IPS-11a (cell line): Measurements from ENCODE around the gene TSPAN31.

ENCODE experiments used
- H3K4me3 ChIP-seq: one replicate; pipeline ENCODE4 v1.5.1; 2013; ENCODE audit warnings: low read depth, low read length, control low read depth

TSPAN31 gene

DNA sequence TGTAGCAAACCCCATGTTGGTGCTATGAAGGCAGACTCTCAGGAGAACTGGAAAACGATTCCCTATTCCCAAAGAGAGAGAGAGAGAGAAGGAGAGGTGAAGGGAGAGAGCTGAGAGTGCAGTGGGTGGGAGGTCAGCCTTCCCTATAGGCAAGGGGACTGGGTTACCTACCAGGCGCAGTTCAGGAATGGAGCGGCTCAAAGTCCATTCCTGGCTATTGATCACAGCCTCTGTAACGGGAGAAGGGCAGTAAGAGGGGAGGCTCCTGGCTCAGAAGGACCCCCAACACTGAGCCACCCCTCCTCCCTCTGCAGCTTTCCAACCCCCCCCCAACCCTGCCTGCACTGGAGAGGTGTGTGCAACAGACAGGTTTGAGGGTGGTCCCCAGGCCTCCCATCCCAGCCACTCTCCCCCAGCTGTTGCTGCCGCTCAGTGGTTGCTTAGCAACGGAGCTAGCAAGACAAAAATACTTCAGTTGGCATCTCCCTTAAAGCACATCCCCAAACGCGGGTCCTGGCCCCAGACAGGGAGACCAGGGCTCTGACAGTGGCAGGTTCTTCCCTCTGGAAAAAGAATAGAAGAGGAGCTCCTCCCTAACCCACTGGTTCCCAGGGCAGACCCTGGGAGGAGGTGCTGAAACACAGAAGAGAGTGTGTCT, 9.5 kb upstream of the TSPAN31 start:
- H3K4me3 ChIP-seq: peak overlapping the region; percentile 17

- peak overlapping the region; percentile 17 for H3K4me3 ChIP-seq
These were observed 8.7 kb upstream of the TSPAN31 start for GRCh38 chr12:57735952-57736740.

DNA sequence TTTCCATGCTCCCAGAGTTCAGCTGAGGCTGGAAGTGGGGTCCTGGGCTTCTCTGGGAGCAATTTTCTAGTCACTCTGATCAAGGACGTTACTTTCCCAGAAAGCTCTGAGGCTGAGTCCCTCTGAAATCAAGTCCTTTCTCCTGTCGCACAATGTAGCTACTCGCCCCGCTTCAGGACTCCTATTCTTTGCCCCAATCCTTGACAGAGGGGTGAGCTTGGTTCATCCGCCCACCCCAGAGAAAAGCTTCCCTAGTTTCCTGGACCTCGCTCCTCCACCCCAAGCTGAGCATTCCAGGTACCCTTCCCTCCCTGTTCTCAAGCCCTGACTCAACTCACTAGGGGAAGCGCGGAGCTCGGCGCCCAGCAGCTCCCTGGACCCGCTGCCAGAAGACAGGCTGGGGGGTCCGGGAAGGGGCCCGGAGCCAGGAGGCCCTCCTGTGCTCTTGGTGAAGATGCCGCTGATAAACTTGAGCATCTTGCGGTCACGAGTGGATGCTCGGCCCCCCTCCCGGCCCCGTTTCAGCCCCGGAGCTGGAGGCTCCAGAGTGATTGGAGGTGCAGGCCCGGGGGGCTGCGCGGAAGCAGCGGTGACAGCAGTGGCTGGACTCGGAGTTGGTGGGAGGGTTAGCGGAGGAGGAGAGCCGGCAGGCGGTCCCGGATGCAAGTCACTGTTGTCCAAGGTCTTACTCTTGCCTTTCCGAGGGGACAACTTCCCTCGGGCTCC, 7.9 kb upstream of the TSPAN31 start:
- H3K4me3 ChIP-seq: no peak overlapping the region

- H3K4me3 ChIP-seq: peak overlapping the region; percentile 8
These were observed 7.1 kb upstream of the TSPAN31 start for GRCh38 chr12:57737467-57738460.

GRCh38 chr12:57738661-57739237, 6.1 kb upstream of the TSPAN31 start, which contains the start of gene AGAP2:
Gene AGAP2 (minus strand): TSS chr12:57738742. CDS start chr12:57738246, 496 bp downstream.
- H3K4me3 ChIP-seq: peak within 1 kb of the TSS; percentile 30

- H3K4me3 ChIP-seq: no peak overlapping the region
These were observed 5.5 kb upstream of the TSPAN31 start for GRCh38 chr12:57739387-57739786.

DNA sequence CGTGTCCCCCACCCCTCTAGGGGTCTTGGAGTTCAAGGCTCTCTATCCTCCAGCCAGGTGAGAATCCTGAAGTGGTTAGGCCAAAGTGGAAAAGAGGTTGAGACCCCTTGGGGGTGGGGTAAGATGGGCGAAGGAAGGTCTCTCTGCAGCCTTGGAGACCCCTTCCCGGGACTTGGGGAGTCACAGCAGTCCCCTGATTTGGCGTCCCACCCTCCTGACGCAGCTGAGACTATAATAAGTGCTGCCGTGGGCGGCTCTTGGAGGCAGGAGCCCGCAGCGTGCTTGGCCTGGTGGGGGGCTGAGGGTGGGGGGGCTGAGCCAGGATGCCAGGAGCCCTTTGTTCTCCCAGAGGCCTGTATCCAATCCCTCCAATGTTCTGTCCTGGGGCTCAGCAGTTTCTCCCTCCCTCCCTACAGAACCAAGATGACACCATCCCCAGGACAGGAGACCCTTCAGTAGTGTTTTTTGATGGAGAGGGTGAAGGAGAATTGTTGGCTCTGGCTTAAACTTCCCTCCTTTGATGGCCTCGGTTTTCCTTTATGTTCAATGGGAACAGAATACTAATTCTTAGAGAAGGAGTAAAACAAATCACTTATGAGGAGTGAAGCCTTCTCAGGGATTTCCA, 4.8 kb upstream of the TSPAN31 start:
- H3K4me3 ChIP-seq: no peak overlapping the region

GRCh38 chr12:57740656-57741412, 4.0 kb upstream of the TSPAN31 start:
- no peak overlapping the region for H3K4me3 ChIP-seq

DNA sequence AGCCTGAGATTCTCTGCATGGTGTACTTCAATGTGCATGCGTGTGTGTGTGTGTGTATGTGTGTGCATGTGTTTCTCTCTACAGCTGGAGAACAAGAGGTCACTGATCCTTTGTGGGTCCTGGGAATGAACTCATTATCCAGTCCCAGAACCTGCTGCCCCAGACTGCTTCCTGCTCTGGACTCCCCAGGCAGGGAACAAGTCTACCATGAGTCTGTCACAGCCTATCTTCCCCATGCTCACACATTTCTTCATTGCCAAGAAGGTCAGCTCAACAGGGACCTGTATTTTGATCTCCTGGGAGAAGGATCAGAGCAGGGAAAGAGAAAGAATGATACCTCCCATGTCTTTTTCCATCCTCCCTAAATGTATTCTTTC, 3.4 kb upstream of the TSPAN31 start:
- no peak overlapping the region for H3K4me3 ChIP-seq

GRCh38 chr12:57741844-57742738, 2.7 kb upstream of the TSPAN31 start:
- no peak overlapping the region for H3K4me3 ChIP-seq

DNA sequence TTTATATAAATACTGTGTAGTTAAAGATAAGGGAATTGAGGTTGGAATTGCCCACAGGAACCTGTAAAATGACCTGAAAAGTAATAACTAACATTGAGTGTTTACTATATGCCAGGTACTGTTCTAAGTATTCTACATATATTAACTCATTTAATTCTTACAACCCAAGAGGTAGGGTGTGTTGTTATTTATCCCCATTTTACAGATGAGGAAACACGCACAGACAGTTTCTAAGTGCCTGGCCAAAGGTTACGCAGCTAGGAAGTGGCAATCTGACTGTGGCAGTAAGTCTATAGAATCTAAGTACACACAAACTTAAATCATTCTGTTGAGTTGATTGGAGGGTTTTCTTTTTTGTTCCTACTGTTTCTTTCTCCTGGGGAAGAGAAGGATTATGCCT, 1.1 kb upstream of the TSPAN31 start:
- no peak overlapping the region for H3K4me3 ChIP-seq

- H3K4me3 ChIP-seq: peak overlapping the region; percentile 76
These were observed 554 bp upstream of the TSPAN31 start for GRCh38 chr12:57744194-57744776.

GRCh38 chr12:57745485-57745881, 644 bp downstream of the TSPAN31 start:
- H3K4me3 ChIP-seq: peak overlapping the region; percentile 76

- no peak overlapping the region for H3K4me3 ChIP-seq
These were observed 1.2 kb downstream of the TSPAN31 start for GRCh38 chr12:57746025-57746424.

- no peak overlapping the region for H3K4me3 ChIP-seq
These were observed 4.2 kb downstream of the TSPAN31 start for GRCh38 chr12:57749061-57749460.

GRCh38 chr12:57750561-57751431, 6.0 kb downstream of the TSPAN31 start:
- peak overlapping the region; percentile 93 for H3K4me3 ChIP-seq

GRCh38 chr12:57751432-57751787, 6.6 kb downstream of the TSPAN31 start:
- peak overlapping the region; percentile 93 for H3K4me3 ChIP-seq
